ENCODE results near the gene UHMK1.
A peak's percentile ranks its signal among the peaks of the same experiment; 100 is the strongest.

DNA sequence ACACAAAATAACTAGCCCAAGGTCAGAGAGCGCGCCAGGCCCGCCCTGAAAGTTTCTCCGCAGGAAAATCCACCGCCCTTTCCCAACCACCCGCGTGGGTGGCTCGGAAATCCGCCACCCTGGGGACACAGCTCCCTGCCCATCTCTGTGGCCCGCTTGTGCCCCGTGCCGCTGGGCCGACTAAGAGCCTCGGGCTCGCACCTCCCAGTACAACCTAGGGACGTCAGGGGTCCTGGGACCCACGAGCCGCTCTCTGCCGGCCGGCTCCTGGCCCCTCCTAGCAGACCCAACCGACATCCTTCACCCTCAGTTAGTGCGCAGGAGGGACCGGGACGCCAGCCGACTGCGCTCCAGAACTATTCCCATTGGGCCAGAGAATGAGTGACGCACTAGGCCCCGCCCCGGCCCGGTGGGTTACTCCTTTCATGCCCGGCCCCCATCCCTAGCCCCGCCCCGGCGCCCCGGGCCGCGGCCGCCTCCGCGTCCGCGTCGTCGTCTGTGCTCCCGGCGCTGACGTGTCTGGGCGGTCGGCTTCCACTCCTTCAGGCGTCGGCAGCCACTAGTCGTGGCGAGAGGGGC, 63.5 kb downstream of the UHMK1 start:
- TF ChIP-seq, protein P1, sequence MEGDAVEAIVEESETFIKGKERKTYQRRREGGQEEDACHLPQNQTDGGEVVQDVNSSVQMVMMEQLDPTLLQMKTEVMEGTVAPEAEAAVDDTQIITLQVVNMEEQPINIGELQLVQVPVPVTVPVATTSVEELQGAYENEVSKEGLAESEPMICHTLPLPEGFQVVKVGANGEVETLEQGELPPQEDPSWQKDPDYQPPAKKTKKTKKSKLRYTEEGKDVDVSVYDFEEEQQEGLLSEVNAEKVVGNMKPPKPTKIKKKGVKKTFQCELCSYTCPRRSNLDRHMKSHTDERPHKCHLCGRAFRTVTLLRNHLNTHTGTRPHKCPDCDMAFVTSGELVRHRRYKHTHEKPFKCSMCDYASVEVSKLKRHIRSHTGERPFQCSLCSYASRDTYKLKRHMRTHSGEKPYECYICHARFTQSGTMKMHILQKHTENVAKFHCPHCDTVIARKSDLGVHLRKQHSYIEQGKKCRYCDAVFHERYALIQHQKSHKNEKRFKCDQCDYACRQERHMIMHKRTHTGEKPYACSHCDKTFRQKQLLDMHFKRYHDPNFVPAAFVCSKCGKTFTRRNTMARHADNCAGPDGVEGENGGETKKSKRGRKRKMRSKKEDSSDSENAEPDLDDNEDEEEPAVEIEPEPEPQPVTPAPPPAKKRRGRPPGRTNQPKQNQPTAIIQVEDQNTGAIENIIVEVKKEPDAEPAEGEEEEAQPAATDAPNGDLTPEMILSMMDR (IDR thresholded peaks at IDR 0.05) = no peak
- peak; percentile 85 for TF ChIP-seq POLR2AphosphoS5 (IDR thresholded peaks at IDR 0.05; ENCODE audit: low read depth, low read length)
- TF ChIP-seq, protein P2, sequence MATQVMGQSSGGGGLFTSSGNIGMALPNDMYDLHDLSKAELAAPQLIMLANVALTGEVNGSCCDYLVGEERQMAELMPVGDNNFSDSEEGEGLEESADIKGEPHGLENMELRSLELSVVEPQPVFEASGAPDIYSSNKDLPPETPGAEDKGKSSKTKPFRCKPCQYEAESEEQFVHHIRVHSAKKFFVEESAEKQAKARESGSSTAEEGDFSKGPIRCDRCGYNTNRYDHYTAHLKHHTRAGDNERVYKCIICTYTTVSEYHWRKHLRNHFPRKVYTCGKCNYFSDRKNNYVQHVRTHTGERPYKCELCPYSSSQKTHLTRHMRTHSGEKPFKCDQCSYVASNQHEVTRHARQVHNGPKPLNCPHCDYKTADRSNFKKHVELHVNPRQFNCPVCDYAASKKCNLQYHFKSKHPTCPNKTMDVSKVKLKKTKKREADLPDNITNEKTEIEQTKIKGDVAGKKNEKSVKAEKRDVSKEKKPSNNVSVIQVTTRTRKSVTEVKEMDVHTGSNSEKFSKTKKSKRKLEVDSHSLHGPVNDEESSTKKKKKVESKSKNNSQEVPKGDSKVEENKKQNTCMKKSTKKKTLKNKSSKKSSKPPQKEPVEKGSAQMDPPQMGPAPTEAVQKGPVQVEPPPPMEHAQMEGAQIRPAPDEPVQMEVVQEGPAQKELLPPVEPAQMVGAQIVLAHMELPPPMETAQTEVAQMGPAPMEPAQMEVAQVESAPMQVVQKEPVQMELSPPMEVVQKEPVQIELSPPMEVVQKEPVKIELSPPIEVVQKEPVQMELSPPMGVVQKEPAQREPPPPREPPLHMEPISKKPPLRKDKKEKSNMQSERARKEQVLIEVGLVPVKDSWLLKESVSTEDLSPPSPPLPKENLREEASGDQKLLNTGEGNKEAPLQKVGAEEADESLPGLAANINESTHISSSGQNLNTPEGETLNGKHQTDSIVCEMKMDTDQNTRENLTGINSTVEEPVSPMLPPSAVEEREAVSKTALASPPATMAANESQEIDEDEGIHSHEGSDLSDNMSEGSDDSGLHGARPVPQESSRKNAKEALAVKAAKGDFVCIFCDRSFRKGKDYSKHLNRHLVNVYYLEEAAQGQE (IDR thresholded peaks at IDR 0.05; ENCODE audit: insufficient read depth in 1 of 2, low read depth in 2 of 2, low read length in 1 of 2) = no peak
- 0 out of 2 replicates have a peak, but pooled peaks have one; percentile 46 for TF ChIP-seq SIN3A (IDR thresholded peaks at IDR 0.05; ENCODE audit: borderline replicate concordance, insufficient read depth, low read depth, low read length)

Measured in Panc1 (cell line).